ENCODE results near the gene NFATC2. TPM values are rescaled to one million over a fixed set of nuclear protein-coding genes. Genes with fewer than 3 reads are reported as not detected.

NFATC2 gene
- total RNA-seq, 1 experiment from 2014 or later: 5.0 TPM

DNA sequence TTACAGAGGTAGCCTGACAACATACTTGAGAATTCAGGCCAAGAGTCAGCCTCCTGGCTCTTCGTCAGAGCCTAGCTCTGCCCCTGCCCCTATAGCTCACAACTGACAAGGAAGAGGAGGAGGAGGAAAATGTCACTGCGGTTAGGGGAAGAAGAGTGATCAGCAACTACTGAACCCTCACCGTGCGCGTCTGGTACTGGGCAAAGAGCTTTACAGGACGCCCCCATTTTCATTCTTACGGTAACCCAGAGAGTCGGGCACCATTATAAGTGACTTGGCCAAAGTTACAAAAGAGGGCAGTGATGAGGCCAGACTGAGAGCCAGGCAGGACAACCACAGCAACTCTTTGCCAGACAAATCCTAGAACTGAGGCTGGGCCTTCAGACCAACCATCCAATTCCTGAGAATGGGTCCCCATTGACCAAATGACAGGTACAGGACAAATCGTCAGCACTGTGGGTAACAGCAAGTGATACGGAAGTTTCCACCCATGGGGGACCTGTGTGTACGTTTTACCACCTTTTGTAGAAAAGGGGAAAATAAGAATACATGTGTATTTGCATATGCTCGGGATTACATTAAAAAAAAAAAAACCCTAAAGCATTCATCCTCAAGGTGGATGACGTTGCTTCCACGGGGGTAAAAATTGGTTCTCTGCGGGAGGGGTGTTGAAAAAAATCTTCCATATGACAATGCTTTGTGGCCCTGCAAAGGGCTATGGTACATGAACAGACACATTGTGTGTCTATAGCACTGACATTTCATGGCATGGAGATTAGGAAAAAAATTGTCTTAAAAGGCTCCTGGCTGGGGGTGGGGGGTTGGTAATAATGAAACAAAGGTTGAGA is 118.0 kb downstream of the NFATC2 start:
- no peaks in the 10 kb centered on the region for H3K9me3 ChIP-seq (ENCODE audit: control insufficient read depth in 1 of 2, insufficient read depth in 1 of 2, low read depth in 1 of 2, low read length in 2 of 2)
- BruUV-seq (replicated peaks): no TSS peak
- H4K20me1 ChIP-seq (ENCODE audit: insufficient read depth): no peaks in the 10 kb centered on the region
- no peaks in the 10 kb centered on the region for H3K36me3 ChIP-seq (ENCODE audit: control insufficient read depth in 1 of 2, insufficient read depth in 2 of 2, low read length in 2 of 2)
- no peaks in the 10 kb centered on the region for H3K27me3 ChIP-seq (ENCODE audit: insufficient read depth, low read length)
- ATAC-seq (no peak), DNase-seq (ENCODE audit: low read depth, low spot score) (no peak)
- H2AFZ ChIP-seq (ENCODE audit: low read depth, low read length, poor library complexity, severe bottlenecking): no peak overlapping the region
- no peak overlapping the region for H3K9ac ChIP-seq (ENCODE audit: low read length)
- no peak overlapping the region for H3K4me2 ChIP-seq (ENCODE audit: low read length)
- no peaks in the 10 kb centered on the region for H3K4me1 ChIP-seq (ENCODE audit: control insufficient read depth in 1 of 2, insufficient read depth in 2 of 2, low read length in 2 of 2)
- no peak overlapping the region for H3K27ac ChIP-seq (ENCODE audit: low read depth, low read length)
- CTCF ChIA-PET: no interaction called here
- RAD21 ChIA-PET (ENCODE audit: low non-redundant PET in 1 of 2, low total read pairs in 2 of 2, uncharacterized antibody in 2 of 2, unreplicated experiment in 2 of 2): no interaction called here
- H3K9me2 ChIP-seq (ENCODE audit: insufficient read depth): no peaks in the 10 kb centered on the region
- POLR2A ChIA-PET: no interaction called here
- no peak for TF ChIP-seq POLR2A (IDR thresholded peaks at IDR 0.05; ENCODE audit: borderline replicate concordance, extremely low read depth, insufficient read depth, insufficient read length)
- TF ChIP-seq, protein P1, sequence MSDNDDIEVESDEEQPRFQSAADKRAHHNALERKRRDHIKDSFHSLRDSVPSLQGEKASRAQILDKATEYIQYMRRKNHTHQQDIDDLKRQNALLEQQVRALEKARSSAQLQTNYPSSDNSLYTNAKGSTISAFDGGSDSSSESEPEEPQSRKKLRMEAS (IDR thresholded peaks at IDR 0.05): no peak
- no peak for TF ChIP-seq CBX3 (IDR thresholded peaks at IDR 0.05; ENCODE audit: low read depth)
- TF ChIP-seq, protein P2, sequence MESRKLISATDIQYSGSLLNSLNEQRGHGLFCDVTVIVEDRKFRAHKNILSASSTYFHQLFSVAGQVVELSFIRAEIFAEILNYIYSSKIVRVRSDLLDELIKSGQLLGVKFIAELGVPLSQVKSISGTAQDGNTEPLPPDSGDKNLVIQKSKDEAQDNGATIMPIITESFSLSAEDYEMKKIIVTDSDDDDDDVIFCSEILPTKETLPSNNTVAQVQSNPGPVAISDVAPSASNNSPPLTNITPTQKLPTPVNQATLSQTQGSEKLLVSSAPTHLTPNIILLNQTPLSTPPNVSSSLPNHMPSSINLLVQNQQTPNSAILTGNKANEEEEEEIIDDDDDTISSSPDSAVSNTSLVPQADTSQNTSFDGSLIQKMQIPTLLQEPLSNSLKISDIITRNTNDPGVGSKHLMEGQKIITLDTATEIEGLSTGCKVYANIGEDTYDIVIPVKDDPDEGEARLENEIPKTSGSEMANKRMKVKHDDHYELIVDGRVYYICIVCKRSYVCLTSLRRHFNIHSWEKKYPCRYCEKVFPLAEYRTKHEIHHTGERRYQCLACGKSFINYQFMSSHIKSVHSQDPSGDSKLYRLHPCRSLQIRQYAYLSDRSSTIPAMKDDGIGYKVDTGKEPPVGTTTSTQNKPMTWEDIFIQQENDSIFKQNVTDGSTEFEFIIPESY (IDR thresholded peaks at IDR 0.05; ENCODE audit: extremely low read depth, insufficient replicate concordance, low read length): no peak
- TF ChIP-seq FOSL1 (IDR thresholded peaks at IDR 0.05; ENCODE audit: low read depth): no peak
- no peak for TF ChIP-seq EZH2phosphoT487 (IDR thresholded peaks at IDR 0.05; ENCODE audit: borderline replicate concordance)
- TF ChIP-seq POLR2AphosphoS5 (IDR thresholded peaks at IDR 0.05; ENCODE audit: low read depth, low read length): no peak
- TF ChIP-seq TCF7L2 (IDR thresholded peaks at IDR 0.05; ENCODE audit: borderline replicate concordance, extremely low read depth, insufficient read depth, insufficient read length): no peak
- no peak for TF ChIP-seq YY1 (IDR thresholded peaks at IDR 0.05; ENCODE audit: extremely low read depth, insufficient replicate concordance, low read depth, low read length)
- TF ChIP-seq EGR1 (IDR thresholded peaks at IDR 0.05; ENCODE audit: low read depth): no peak
- TF ChIP-seq, protein P3, sequence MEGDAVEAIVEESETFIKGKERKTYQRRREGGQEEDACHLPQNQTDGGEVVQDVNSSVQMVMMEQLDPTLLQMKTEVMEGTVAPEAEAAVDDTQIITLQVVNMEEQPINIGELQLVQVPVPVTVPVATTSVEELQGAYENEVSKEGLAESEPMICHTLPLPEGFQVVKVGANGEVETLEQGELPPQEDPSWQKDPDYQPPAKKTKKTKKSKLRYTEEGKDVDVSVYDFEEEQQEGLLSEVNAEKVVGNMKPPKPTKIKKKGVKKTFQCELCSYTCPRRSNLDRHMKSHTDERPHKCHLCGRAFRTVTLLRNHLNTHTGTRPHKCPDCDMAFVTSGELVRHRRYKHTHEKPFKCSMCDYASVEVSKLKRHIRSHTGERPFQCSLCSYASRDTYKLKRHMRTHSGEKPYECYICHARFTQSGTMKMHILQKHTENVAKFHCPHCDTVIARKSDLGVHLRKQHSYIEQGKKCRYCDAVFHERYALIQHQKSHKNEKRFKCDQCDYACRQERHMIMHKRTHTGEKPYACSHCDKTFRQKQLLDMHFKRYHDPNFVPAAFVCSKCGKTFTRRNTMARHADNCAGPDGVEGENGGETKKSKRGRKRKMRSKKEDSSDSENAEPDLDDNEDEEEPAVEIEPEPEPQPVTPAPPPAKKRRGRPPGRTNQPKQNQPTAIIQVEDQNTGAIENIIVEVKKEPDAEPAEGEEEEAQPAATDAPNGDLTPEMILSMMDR (IDR thresholded peaks at IDR 0.05 in 2 of 3, conservative IDR thresholded peaks at IDR 0.05 in 1 of 3; ENCODE audit: borderline replicate concordance in 1 of 3, insufficient read depth in 1 of 3, low read depth in 2 of 3, low read length in 2 of 3): no peak
- TF ChIP-seq SRF (IDR thresholded peaks at IDR 0.05; ENCODE audit: low read depth): no peak
- TF ChIP-seq SIN3A (IDR thresholded peaks at IDR 0.05; ENCODE audit: low read depth): no peak
- no peak for TF ChIP-seq RAD21 (IDR thresholded peaks at IDR 0.05; ENCODE audit: low read depth)
- TF ChIP-seq JUND (IDR thresholded peaks at IDR 0.05): no peak
- no peak for TF ChIP-seq CEBPB (IDR thresholded peaks at IDR 0.05; ENCODE audit: low read depth)
- TF ChIP-seq ATF3 (IDR thresholded peaks at IDR 0.05): no peak
- TF ChIP-seq ZFX (IDR thresholded peaks at IDR 0.05): no peak
- H3K4me3 ChIP-seq (replicated peaks in 1 of 2; ENCODE audit: low read depth in 1 of 2, low read length in 2 of 2): no peak overlapping the region
- no peaks in the 10 kb centered on the region for H3K79me2 ChIP-seq (ENCODE audit: insufficient read depth, low read length)
- intact Hi-C loops (cut with micrococcal nuclease): no loop called here

Data from HCT116 (cell line).